ENCODE measurements around the gene WDR20. TPM values are rescaled to one million over a fixed set of nuclear protein-coding genes. Genes with fewer than 3 reads are reported as not detected.
"Not testable (repeated sequence)": the region's sequence is repeated elsewhere in the genome, so short reads cannot be mapped to it uniquely, and the experiment has no call there.

Gene WDR20
- total RNA-seq, 4 donors from 2014 or later, result 21.3 to 31.3 (median 24.6) TPM

GRCh38 chr14:102145395-102145794, 5.7 kb downstream of the WDR20 start:
- no peak overlapping the region for H3K4me3 ChIP-seq
- in situ Hi-C loops (cut with MboI; ENCODE audit: low pct_ligation_motif_present in 1 of 4, low pct_unique_long_range_greater_than_20kb in 1 of 4, low sequenced_read_pairs in 3 of 4), result no loop called here
- no peak overlapping the region for H3K27ac ChIP-seq
- intact Hi-C loops (cut with DNase I; ENCODE audit: low total_unique reads), result loop anchor here (10.0 kb wide), 1 partner anchor 159 kb away; the partner anchor contains the start of gene MOK
- no peaks in the 10 kb centered on the region for H3K36me3 ChIP-seq
- WGBS, 2 donors (ENCODE audit: low coverage in 1 of 2), result 94% methylated on average over 6 of the region's 6 CpGs; no CpG with 5 or more reads in 1 of the 2 donors
- DNase-seq, result no peak
- H3K4me1 ChIP-seq, result peaks cover 6 to 20% (median 15%) of the 10 kb centered on the region in 4 donors
- no peak for TF ChIP-seq EP300 (IDR thresholded peaks at IDR 0.05; ENCODE audit: low read depth)
- TF ChIP-seq POLR2AphosphoS5 (IDR thresholded peaks at IDR 0.05), result no peak
- no peak for TF ChIP-seq CTCF (IDR thresholded peaks at IDR 0.05)
- TF ChIP-seq POLR2A (IDR thresholded peaks at IDR 0.05), result no peak
- no peaks in the 10 kb centered on the region for H3K9me3 ChIP-seq
- H3K27me3 ChIP-seq, result no peaks in the 10 kb centered on the region

- in situ Hi-C loops (cut with MboI; ENCODE audit: low pct_ligation_motif_present in 1 of 4, low pct_unique_long_range_greater_than_20kb in 1 of 4, low sequenced_read_pairs in 3 of 4), result no loop called here
- WGBS, 2 donors (ENCODE audit: low coverage in 1 of 2), result 79 to 93% methylated on average over 2 of the region's 2 CpGs
- TF ChIP-seq EP300 (IDR thresholded peaks at IDR 0.05; ENCODE audit: low read depth), result no peak
- TF ChIP-seq POLR2A (IDR thresholded peaks at IDR 0.05), result no peak
- no peak for TF ChIP-seq POLR2AphosphoS5 (IDR thresholded peaks at IDR 0.05)
- TF ChIP-seq CTCF (IDR thresholded peaks at IDR 0.05), result no peak
- Histone ChIP-seq H3K4me3 (no peak overlapping the region), H3K4me1 (peaks cover 0 to 11% (median 7%) of the 10 kb centered on the region in 4 donors), H3K27me3 (no peaks in the 10 kb centered on the region), H3K36me3 (no peaks in the 10 kb centered on the region), H3K27ac (no peak overlapping the region), H3K9me3 (no peaks in the 10 kb centered on the region)
- no peak for DNase-seq
- intact Hi-C loops (cut with DNase I; ENCODE audit: low total_unique reads), result loop anchor here (10.0 kb wide), 1 partner anchor 158 kb away; the partner anchor contains the start of gene MOK
Measured at GRCh38 chr14:102146423-102146822, 6.7 kb downstream of the WDR20 start.

- intact Hi-C loops (cut with DNase I; ENCODE audit: low total_unique reads), result no loop called here
- Histone ChIP-seq H3K27me3 (no peaks in the 10 kb centered on the region), H3K27ac (no peak overlapping the region), H3K4me3 (no peak overlapping the region), H3K36me3 (peaks cover 0 to 6% (median 1%) of the 10 kb centered on the region in 4 donors), H3K9me3 (no peaks in the 10 kb centered on the region), H3K4me1 (peaks cover 0 to 12% (median 0%) of the 10 kb centered on the region in 4 donors)
- no peak for DNase-seq
- in situ Hi-C loops (cut with MboI; ENCODE audit: low pct_ligation_motif_present in 1 of 4, low pct_unique_long_range_greater_than_20kb in 1 of 4, low sequenced_read_pairs in 3 of 4), result no loop called here
- TF ChIP-seq EP300 (IDR thresholded peaks at IDR 0.05; ENCODE audit: low read depth), result no peak
- TF ChIP-seq CTCF (IDR thresholded peaks at IDR 0.05), result no peak
- no peak for TF ChIP-seq POLR2AphosphoS5 (IDR thresholded peaks at IDR 0.05)
- no peak for TF ChIP-seq POLR2A (IDR thresholded peaks at IDR 0.05)
- 82 to 94% methylated on average over 2 to 7 of the region's 7 CpGs for WGBS, 2 donors (ENCODE audit: low coverage in 1 of 2)
Measured at GRCh38 chr14:102150083-102150482, 10.4 kb downstream of the WDR20 start.

- TF ChIP-seq EP300 (IDR thresholded peaks at IDR 0.05; ENCODE audit: low read depth) (no peak), POLR2AphosphoS5 (IDR thresholded peaks at IDR 0.05) (no peak), CTCF (IDR thresholded peaks at IDR 0.05) (no peak), POLR2A (IDR thresholded peaks at IDR 0.05) (no peak)
- Histone ChIP-seq H3K9me3 (no peaks in the 10 kb centered on the region), H3K36me3 (peaks cover 0 to 6% (median 1%) of the 10 kb centered on the region in 4 donors), H3K4me1 (peaks cover 0 to 16% (median 0%) of the 10 kb centered on the region in 4 donors), H3K4me3 (no peak overlapping the region), H3K27me3 (no peaks in the 10 kb centered on the region), H3K27ac (no peak overlapping the region)
- 72 to 80% methylated on average over 1 of the region's 1 CpG for WGBS, 2 donors (ENCODE audit: low coverage in 1 of 2)
- intact Hi-C loops (cut with DNase I; ENCODE audit: low total_unique reads), result no loop called here
- no peak for DNase-seq
- in situ Hi-C loops (cut with MboI; ENCODE audit: low pct_ligation_motif_present in 1 of 4, low pct_unique_long_range_greater_than_20kb in 1 of 4, low sequenced_read_pairs in 3 of 4), result no loop called here
Measured at GRCh38 chr14:102150744-102151143, 11.0 kb downstream of the WDR20 start.

- DNase-seq; intact Hi-C loops (cut with DNase I; ENCODE audit: low total_unique reads); in situ Hi-C loops (cut with MboI; ENCODE audit: low pct_ligation_motif_present in 1 of 4, low pct_unique_long_range_greater_than_20kb in 1 of 4, low sequenced_read_pairs in 3 of 4); H3K27ac ChIP-seq; H3K4me3 ChIP-seq; H3K9me3 ChIP-seq; H3K27me3 ChIP-seq; H3K36me3 ChIP-seq: not testable (repeated sequence)
- 83 to 89% methylated on average over 3 of the region's 3 CpGs for WGBS, 2 donors (ENCODE audit: low coverage in 1 of 2)
- peaks cover 0 to 16% (median 0%) of the 10 kb centered on the region in 4 donors for H3K4me1 ChIP-seq
Measured at GRCh38 chr14:102151411-102151810, 11.7 kb downstream of the WDR20 start.
